GM23338 (cell line): ENCODE data around the gene INPP4B. TPM values are rescaled to one million over a fixed set of nuclear protein-coding genes. Genes with fewer than 3 reads are reported as not detected.

Experiments
- ATAC-seq: fragments of 200-7000 bp; cut with Tn5 transposase; 3 replicates; pipeline ENCODE4 v1.9.1; 2020
- DNase-seq: peaks from one replicate; pipeline ENCODE4 v3.0.0-alpha.2; 2015; ENCODE audit warnings: low spot score
- H2AFZ ChIP-seq: fragments of 200-600 bp; sonication (generic); 2 replicates; pipeline ENCODE4 v1.8.0; 2016; ENCODE audit warnings: antibody characterized with exemption, mild to moderate bottlenecking, moderate library complexity
- H3F3A ChIP-seq: fragments of 200-600 bp; sonication (generic); replicated peaks from 2 replicates; pipeline ENCODE4 v1.8.0; 2017; ENCODE audit warnings: antibody characterized with exemption, mixed run types, low read depth
- H3K27ac ChIP-seq: fragments of 200-600 bp; sonication (generic); 2 replicates; pipeline ENCODE4 v1.6.1; 2016; ENCODE audit warnings: low read depth
- H3K27me3 ChIP-seq: fragments of 200-600 bp; sonication (generic); 2 replicates; pipeline ENCODE4 v1.8.0; 2016; ENCODE audit warnings: mild to moderate bottlenecking, mixed run types, moderate library complexity; ENCODE audit not compliant: insufficient read depth
- H3K36me3 ChIP-seq: fragments of 200-600 bp; sonication (generic); 2 replicates; pipeline ENCODE4 v1.8.0; 2016; ENCODE audit warnings: mild to moderate bottlenecking; ENCODE audit not compliant: insufficient read depth
- H3K4me1 ChIP-seq: fragments of 200-600 bp; sonication (generic); 2 replicates; pipeline ENCODE4 v1.8.0; 2016; ENCODE audit warnings: mild to moderate bottlenecking, moderate library complexity; ENCODE audit not compliant: insufficient read depth
- H3K4me2 ChIP-seq: fragments of 200-600 bp; sonication (generic); 2 replicates; pipeline ENCODE4 v1.7.1; 2017; ENCODE audit warnings: mixed run types
- H3K4me3 ChIP-seq: fragments of 200-600 bp; sonication (generic); 2 replicates; pipeline ENCODE4 v1.6.1; 2016; ENCODE audit warnings: mixed run types
- H3K79me2 ChIP-seq: fragments of 200-600 bp; sonication (generic); replicated peaks from 2 replicates; pipeline ENCODE4 v1.8.0; 2017; ENCODE audit warnings: mild to moderate bottlenecking; ENCODE audit not compliant: insufficient read depth
- H3K9me2 ChIP-seq: fragments of 200-600 bp; sonication (generic); 2 replicates; pipeline ENCODE4 v1.8.0; 2017; ENCODE audit not compliant: insufficient read depth
- H4K20me1 ChIP-seq: fragments of 200-600 bp; sonication (generic); replicated peaks from 2 replicates; pipeline ENCODE4 v1.8.0; 2017; ENCODE audit warnings: mild to moderate bottlenecking; ENCODE audit not compliant: insufficient read depth
- H3K27ac Mint-ChIP-seq: 2 replicates; pipeline ENCODE4 v1.8.0; 2020; ENCODE audit warnings: inconsistent platforms, mild to moderate bottlenecking, moderate library complexity, mixed read lengths
- H3K27me3 Mint-ChIP-seq: 3 replicates; pipeline ENCODE4 v1.8.0; 2022; ENCODE audit warnings: low read depth, mild to moderate bottlenecking, moderate library complexity, mixed read lengths, inconsistent platforms; ENCODE audit not compliant: insufficient read depth, poor library complexity
- H3K36me3 Mint-ChIP-seq: 3 replicates; pipeline ENCODE4 v1.8.0; 2021; ENCODE audit warnings: low read depth, mild to moderate bottlenecking, inconsistent platforms, moderate library complexity, mixed read lengths
- H3K4me1 Mint-ChIP-seq: 3 replicates; pipeline ENCODE4 v1.8.0; 2020; ENCODE audit warnings: mild to moderate bottlenecking, inconsistent platforms, mixed read lengths
- H3K4me3 Mint-ChIP-seq: 3 replicates; pipeline ENCODE4 v1.8.0; 2021; ENCODE audit warnings: moderate library complexity, mild to moderate bottlenecking, inconsistent platforms, mixed read lengths
- H3K9me3 Mint-ChIP-seq: 3 replicates; pipeline ENCODE4 v1.8.0; 2020; ENCODE audit warnings: moderate library complexity, mild to moderate bottlenecking, inconsistent platforms, mixed read lengths
- CREB1 ChIP-seq: fragments of 250-450 bp; sonication (Bioruptor Pico); IDR thresholded peaks from 2 replicates; pipeline ENCODE4 v1.5.0; 2020; ENCODE audit warnings: low read depth, mild to moderate bottlenecking, moderate library complexity
- EZH2phosphoT487 ChIP-seq: fragments of 200-600 bp; sonication (generic); IDR thresholded peaks from one replicate; pipeline ENCODE4 v1.8.1; 2018; ENCODE audit warnings: antibody characterized with exemption; ENCODE audit not compliant: unreplicated experiment
- NANOG ChIP-seq: IDR thresholded peaks from 2 replicates; pipeline ENCODE4 v1.6.1; 2016; ENCODE audit warnings: antibody characterized with exemption, borderline replicate concordance
- POLR2AphosphoS5 ChIP-seq: IDR thresholded peaks from 2 replicates; pipeline ENCODE4 v1.6.1; 2016; ENCODE audit warnings: antibody characterized with exemption, low read depth
- ZNF331 ChIP-seq: fragments of 250-450 bp; sonication (Bioruptor Pico); IDR thresholded peaks from 2 replicates; pipeline ENCODE4 v1.5.0; 2020; ENCODE audit warnings: low read depth, mild to moderate bottlenecking, moderate library complexity
- polyA plus RNA-seq: library from polyadenylated mRNA; unstranded; fragments of >200 nt; fragmentation: Nextera tagmentation; extraction: Ambion mirVana; gene quantifications from 2 replicates; pipeline ENCODE4 v1.2.1, GENCODE V29; 2016
- total RNA-seq: library from RNA; depleted of rRNA; stranded (reverse); fragments of >200 nt; shearing (Covaris generic); gene quantifications from 2 replicates; pipeline ENCODE4 v1.2.3, GENCODE V29; 2014
- TF ChIP-seq, protein P1 (sequence below): fragments of 250-450 bp; sonication (Bioruptor Pico); IDR thresholded peaks from 2 replicates; pipeline ENCODE4 v1.5.0; 2020; ENCODE audit warnings: mild to moderate bottlenecking, moderate library complexity
- TF ChIP-seq, protein P2 (sequence below): IDR thresholded peaks from one replicate; pipeline ENCODE4 v1.6.1; 2018; ENCODE audit warnings: antibody characterized with exemption; ENCODE audit not compliant: unreplicated experiment

INPP4B gene
- total and polyA plus RNA-seq, 2 experiments from 2014 or later, result 0.11 to 0.14 TPM

DNA sequence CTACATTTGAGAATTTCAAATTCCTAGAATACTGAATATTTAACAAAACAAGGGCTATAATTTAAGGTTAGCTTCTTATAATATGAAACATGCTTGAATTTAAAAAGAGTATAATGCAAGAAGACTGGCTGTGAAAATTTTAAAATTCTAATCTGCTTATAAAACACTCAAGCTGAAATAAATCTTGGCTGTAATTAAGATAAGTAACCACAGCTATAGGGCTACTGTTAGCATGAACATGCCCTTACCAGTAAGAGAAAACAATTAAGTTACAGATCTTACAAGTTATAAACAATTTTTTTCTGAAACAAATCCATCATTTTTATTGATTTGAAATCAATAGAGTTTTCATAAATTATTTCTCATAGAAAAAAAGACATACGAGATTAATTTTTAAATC, 148.2 kb downstream of the INPP4B start (continued):
- TF ChIP-seq, protein P1, sequence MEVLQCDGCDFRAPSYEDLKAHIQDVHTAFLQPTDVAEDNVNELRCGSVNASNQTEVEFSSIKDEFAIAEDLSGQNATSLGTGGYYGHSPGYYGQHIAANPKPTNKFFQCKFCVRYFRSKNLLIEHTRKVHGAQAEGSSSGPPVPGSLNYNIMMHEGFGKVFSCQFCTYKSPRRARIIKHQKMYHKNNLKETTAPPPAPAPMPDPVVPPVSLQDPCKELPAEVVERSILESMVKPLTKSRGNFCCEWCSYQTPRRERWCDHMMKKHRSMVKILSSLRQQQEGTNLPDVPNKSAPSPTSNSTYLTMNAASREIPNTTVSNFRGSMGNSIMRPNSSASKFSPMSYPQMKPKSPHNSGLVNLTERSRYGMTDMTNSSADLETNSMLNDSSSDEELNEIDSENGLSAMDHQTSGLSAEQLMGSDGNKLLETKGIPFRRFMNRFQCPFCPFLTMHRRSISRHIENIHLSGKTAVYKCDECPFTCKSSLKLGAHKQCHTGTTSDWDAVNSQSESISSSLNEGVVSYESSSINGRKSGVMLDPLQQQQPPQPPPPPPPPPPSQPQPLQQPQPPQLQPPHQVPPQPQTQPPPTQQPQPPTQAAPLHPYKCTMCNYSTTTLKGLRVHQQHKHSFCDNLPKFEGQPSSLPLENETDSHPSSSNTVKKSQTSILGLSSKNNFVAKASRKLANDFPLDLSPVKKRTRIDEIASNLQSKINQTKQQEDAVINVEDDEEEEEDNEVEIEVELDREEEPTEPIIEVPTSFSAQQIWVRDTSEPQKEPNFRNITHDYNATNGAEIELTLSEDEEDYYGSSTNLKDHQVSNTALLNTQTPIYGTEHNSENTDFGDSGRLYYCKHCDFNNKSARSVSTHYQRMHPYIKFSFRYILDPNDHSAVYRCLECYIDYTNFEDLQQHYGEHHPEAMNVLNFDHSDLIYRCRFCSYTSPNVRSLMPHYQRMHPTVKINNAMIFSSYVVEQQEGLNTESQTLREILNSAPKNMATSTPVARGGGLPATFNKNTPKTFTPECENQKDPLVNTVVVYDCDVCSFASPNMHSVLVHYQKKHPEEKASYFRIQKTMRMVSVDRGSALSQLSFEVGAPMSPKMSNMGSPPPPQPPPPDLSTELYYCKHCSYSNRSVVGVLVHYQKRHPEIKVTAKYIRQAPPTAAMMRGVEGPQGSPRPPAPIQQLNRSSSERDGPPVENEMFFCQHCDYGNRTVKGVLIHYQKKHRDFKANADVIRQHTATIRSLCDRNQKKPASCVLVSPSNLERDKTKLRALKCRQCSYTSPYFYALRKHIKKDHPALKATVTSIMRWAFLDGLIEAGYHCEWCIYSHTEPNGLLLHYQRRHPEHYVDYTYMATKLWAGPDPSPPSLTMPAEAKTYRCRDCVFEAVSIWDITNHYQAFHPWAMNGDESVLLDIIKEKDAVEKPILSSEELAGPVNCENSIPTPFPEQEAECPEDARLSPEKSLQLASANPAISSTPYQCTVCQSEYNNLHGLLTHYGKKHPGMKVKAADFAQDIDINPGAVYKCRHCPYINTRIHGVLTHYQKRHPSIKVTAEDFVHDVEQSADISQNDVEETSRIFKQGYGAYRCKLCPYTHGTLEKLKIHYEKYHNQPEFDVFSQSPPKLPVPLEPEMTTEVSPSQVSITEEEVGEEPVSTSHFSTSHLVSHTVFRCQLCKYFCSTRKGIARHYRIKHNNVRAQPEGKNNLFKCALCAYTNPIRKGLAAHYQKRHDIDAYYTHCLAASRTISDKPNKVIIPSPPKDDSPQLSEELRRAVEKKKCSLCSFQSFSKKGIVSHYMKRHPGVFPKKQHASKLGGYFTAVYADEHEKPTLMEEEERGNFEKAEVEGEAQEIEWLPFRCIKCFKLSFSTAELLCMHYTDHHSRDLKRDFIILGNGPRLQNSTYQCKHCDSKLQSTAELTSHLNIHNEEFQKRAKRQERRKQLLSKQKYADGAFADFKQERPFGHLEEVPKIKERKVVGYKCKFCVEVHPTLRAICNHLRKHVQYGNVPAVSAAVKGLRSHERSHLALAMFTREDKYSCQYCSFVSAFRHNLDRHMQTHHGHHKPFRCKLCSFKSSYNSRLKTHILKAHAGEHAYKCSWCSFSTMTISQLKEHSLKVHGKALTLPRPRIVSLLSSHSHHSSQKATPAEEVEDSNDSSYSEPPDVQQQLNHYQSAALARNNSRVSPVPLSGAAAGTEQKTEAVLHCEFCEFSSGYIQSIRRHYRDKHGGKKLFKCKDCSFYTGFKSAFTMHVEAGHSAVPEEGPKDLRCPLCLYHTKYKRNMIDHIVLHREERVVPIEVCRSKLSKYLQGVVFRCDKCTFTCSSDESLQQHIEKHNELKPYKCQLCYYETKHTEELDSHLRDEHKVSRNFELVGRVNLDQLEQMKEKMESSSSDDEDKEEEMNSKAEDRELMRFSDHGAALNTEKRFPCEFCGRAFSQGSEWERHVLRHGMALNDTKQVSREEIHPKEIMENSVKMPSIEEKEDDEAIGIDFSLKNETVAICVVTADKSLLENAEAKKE (CRISPR knock-in tag), result no peak

DNA sequence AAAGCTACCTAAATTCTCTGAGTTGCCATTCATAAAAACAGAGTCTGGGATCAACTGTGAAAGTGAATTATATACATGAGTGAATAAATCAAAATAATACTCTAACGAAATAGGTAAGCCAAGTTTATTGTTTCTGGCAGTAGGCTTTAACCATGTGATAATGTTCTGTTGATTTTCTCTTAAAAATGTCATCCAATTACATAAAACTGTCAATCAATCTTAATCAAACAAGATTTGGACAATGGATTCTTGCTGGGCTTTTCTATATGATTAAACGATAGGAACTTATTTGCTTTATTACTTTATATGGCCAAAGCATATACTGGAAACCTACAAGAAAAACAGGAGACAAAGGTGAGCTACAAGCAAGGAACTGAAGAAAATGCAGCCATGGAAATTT, 148.8 kb downstream of the INPP4B start:
- H3F3A ChIP-seq, result no peaks in the 10 kb centered on the region
- no peak overlapping the region for H2AFZ ChIP-seq
- H3K4me1 ChIP-seq, result no peaks in the 10 kb centered on the region
- no peaks in the 10 kb centered on the region for H3K36me3 ChIP-seq
- Mint-ChIP-seq H3K4me1 (no peaks in the 10 kb centered on the region), H3K36me3 (no peaks in the 10 kb centered on the region), H3K4me3 (no peak overlapping the region), H3K27ac (no peak overlapping the region), H3K27me3 (no peaks in the 10 kb centered on the region), H3K9me3 (no peaks in the 10 kb centered on the region)
- no peak overlapping the region for H3K4me2 ChIP-seq
- H3K79me2 ChIP-seq, result no peaks in the 10 kb centered on the region
- DNase-seq (no peak), ATAC-seq (no peak)
- TF ChIP-seq POLR2AphosphoS5, result no peak
- TF ChIP-seq NANOG, result no peak
- no peak for TF ChIP-seq ZNF331 (CRISPR knock-in tag)
- no peak for TF ChIP-seq EZH2phosphoT487
- TF ChIP-seq, protein P2, sequence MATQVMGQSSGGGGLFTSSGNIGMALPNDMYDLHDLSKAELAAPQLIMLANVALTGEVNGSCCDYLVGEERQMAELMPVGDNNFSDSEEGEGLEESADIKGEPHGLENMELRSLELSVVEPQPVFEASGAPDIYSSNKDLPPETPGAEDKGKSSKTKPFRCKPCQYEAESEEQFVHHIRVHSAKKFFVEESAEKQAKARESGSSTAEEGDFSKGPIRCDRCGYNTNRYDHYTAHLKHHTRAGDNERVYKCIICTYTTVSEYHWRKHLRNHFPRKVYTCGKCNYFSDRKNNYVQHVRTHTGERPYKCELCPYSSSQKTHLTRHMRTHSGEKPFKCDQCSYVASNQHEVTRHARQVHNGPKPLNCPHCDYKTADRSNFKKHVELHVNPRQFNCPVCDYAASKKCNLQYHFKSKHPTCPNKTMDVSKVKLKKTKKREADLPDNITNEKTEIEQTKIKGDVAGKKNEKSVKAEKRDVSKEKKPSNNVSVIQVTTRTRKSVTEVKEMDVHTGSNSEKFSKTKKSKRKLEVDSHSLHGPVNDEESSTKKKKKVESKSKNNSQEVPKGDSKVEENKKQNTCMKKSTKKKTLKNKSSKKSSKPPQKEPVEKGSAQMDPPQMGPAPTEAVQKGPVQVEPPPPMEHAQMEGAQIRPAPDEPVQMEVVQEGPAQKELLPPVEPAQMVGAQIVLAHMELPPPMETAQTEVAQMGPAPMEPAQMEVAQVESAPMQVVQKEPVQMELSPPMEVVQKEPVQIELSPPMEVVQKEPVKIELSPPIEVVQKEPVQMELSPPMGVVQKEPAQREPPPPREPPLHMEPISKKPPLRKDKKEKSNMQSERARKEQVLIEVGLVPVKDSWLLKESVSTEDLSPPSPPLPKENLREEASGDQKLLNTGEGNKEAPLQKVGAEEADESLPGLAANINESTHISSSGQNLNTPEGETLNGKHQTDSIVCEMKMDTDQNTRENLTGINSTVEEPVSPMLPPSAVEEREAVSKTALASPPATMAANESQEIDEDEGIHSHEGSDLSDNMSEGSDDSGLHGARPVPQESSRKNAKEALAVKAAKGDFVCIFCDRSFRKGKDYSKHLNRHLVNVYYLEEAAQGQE, result no peak
- TF ChIP-seq CREB1 (CRISPR knock-in tag), result no peak
- H3K27me3 ChIP-seq, result no peaks in the 10 kb centered on the region
- H3K9me2 ChIP-seq, result no peaks in the 10 kb centered on the region
- H4K20me1 ChIP-seq, result no peaks in the 10 kb centered on the region
- no peak overlapping the region for H3K27ac ChIP-seq
- H3K4me3 ChIP-seq, result no peak overlapping the region
